CD14-positive monocyte (primary cell): ENCODE data around the gene EEA1. TPM values are rescaled to one million over a fixed set of nuclear protein-coding genes. Genes with fewer than 3 reads are reported as not detected.
A peak's percentile ranks its signal among the peaks of the same experiment; 100 is the strongest.

Experiments used
- DNase-seq, 3 donors: peaks; one replicate each; pipeline ENCODE4 v3.0.0-alpha.2; 2011 to 2022
- H2AFZ ChIP-seq: 2 replicates; pipeline ENCODE4 v1.6.0; 2012; ENCODE audit warnings: mild to moderate bottlenecking, low read depth, low read length, inconsistent platforms; ENCODE audit not compliant: insufficient read depth, poor library complexity, severe bottlenecking
- H3K27ac ChIP-seq, 2 donors: 1 replicate in 1 of 2; 2 replicates in 1 of 2; pipeline ENCODE4 v1.5.1; 2012 to 2013; ENCODE audit warnings: low read length in 2 of 2, control low read depth in 1 of 2, inconsistent platforms in 1 of 2, low read depth in 1 of 2, mild to moderate bottlenecking in 1 of 2
- H3K27me3 ChIP-seq, 2 donors: one replicate each; pipeline versions ENCODE4 v1.6.0 to v1.6.1; 2011 to 2013; ENCODE audit warnings: low read length in 2 of 2; ENCODE audit not compliant: control insufficient read depth in 2 of 2, insufficient read depth in 2 of 2
- H3K36me3 ChIP-seq, 2 donors: replicated peaks in 1 of 2; 1 replicate in 1 of 2; 2 replicates in 1 of 2; pipeline versions ENCODE4 v1.5.1 to v1.6.1; 2012 to 2013; ENCODE audit warnings: low read length in 2 of 2, control low read depth in 1 of 2, inconsistent platforms in 1 of 2, mild to moderate bottlenecking in 1 of 2; ENCODE audit not compliant: insufficient read depth in 2 of 2, control insufficient read depth in 1 of 2
- H3K4me1 ChIP-seq, 2 donors: 1 replicate in 1 of 2; 2 replicates in 1 of 2; pipeline versions ENCODE4 v1.5.1 to v1.6.1; 2012 to 2013; ENCODE audit warnings: low read length in 2 of 2, control low read depth in 1 of 2, inconsistent platforms in 1 of 2, mild to moderate bottlenecking in 1 of 2, moderate library complexity in 1 of 2; ENCODE audit not compliant: insufficient read depth in 2 of 2, control insufficient read depth in 1 of 2
- H3K4me2 ChIP-seq: replicated peaks from 2 replicates; pipeline ENCODE3; 2012; ENCODE audit warnings: low read length, moderate library complexity, mild to moderate bottlenecking; ENCODE audit not compliant: poor library complexity, severe bottlenecking; ENCODE audit errors: extremely low read depth
- H3K4me3 ChIP-seq, 3 experiments: fragments of 200-600 bp in 1 of 3; sonication (generic) in 1 of 3; replicated peaks in 1 of 3; 1 replicate in 2 of 3; 2 replicates in 1 of 3; pipeline ENCODE4 v1.5.1; 2011 to 2013; ENCODE audit warnings: low read length in 3 of 3, mild to moderate bottlenecking in 3 of 3, control low read depth in 2 of 3, low read depth in 2 of 3, inconsistent platforms in 1 of 3, moderate library complexity in 1 of 3
- H3K79me2 ChIP-seq: 2 replicates; pipeline ENCODE4 v1.6.0; 2012; ENCODE audit warnings: mild to moderate bottlenecking, control low read depth, inconsistent platforms, low read length, moderate library complexity; ENCODE audit not compliant: insufficient read depth
- H3K9ac ChIP-seq: 2 replicates; pipeline ENCODE4 v1.6.0; 2017; ENCODE audit warnings: low read length, mild to moderate bottlenecking; ENCODE audit not compliant: insufficient read depth, poor library complexity, severe bottlenecking
- H3K9me3 ChIP-seq, 2 donors: replicated peaks in 1 of 2; 1 replicate in 1 of 2; 2 replicates in 1 of 2; pipeline versions ENCODE4 v1.5.1 to v1.6.1; 2012 to 2013; ENCODE audit warnings: low read length in 2 of 2, control low read depth in 1 of 2; ENCODE audit not compliant: control insufficient read depth in 1 of 2, insufficient read depth in 1 of 2
- H4K20me1 ChIP-seq: 2 replicates; pipeline ENCODE4 v1.6.0; 2012; ENCODE audit warnings: mild to moderate bottlenecking, low read length, control low read depth, moderate library complexity; ENCODE audit not compliant: insufficient read depth
- H3K27ac Mint-ChIP-seq, 7 donors: one replicate each; pipeline ENCODE4 v1.8.0; 2020; ENCODE audit warnings: mild to moderate bottlenecking in 7 of 7, mixed read lengths in 7 of 7, moderate library complexity in 6 of 7, inconsistent platforms in 2 of 7
- H3K27me3 Mint-ChIP-seq, 3 donors: one replicate each; pipeline ENCODE4 v1.8.0; 2021 to 2022; ENCODE audit warnings: low read depth in 3 of 3, mild to moderate bottlenecking in 3 of 3, mixed read lengths in 3 of 3, moderate library complexity in 3 of 3, inconsistent platforms in 1 of 3
- H3K36me3 Mint-ChIP-seq, 2 donors: one replicate each; pipeline ENCODE4 v1.8.0; 2020; ENCODE audit warnings: mixed read lengths in 2 of 2, inconsistent platforms in 1 of 2, mild to moderate bottlenecking in 1 of 2
- H3K4me1 Mint-ChIP-seq: one replicate; pipeline ENCODE4 v1.8.0; 2020; ENCODE audit warnings: mild to moderate bottlenecking, mixed read lengths
- H3K4me3 Mint-ChIP-seq, 2 donors: one replicate each; pipeline ENCODE4 v1.8.0; 2020; ENCODE audit warnings: mild to moderate bottlenecking in 2 of 2, mixed read lengths in 2 of 2, moderate library complexity in 1 of 2
- H3K9me3 Mint-ChIP-seq, 7 donors: one replicate each; pipeline ENCODE4 v1.8.0; 2020 to 2022; ENCODE audit warnings: mixed read lengths in 7 of 7, mild to moderate bottlenecking in 6 of 7, moderate library complexity in 6 of 7, inconsistent platforms in 2 of 7
- CTCF ChIP-seq: fragments of 200-600 bp; IDR thresholded peaks from one replicate; pipeline ENCODE4 v1.8.0; 2022; ENCODE audit warnings: antibody characterized with exemption, mild to moderate bottlenecking
- WGBS: methylation state at CpG from one replicate; pipeline ENCODE4 v1.1.5; 2013; ENCODE audit warnings: missing lambda C conversion rate; ENCODE audit not compliant: insufficient coverage; 5-methylcytosine and 5-hydroxymethylcytosine counted together
- intact Hi-C, 2 donors: fragments of 100-400 bp; cut with micrococcal nuclease; formaldehyde crosslinking; loops; one replicate each; pipeline versions ENCODE4 v1.15.0 to v1.15.1; 2023
- polyA plus RNA-seq, 3 donors: library from polyadenylated mRNA; depleted of rRNA in 1 of 3; unstranded in 2 of 3; stranded (reverse) in 1 of 3; fragments of 300-500 nt in 2 of 3; fragments of >200 nt in 1 of 3; fragmentation: Illumina TruSeq in 2 of 3; gene quantifications; 1 replicate in 2 of 3; 2 replicates in 1 of 3; pipeline ENCODE4 v1.2.3, GENCODE V29; 2012 to 2021

Gene EEA1
- polyA plus RNA-seq, 3 donors = 3.0 to 10.7 (median 3.6) TPM

DNA sequence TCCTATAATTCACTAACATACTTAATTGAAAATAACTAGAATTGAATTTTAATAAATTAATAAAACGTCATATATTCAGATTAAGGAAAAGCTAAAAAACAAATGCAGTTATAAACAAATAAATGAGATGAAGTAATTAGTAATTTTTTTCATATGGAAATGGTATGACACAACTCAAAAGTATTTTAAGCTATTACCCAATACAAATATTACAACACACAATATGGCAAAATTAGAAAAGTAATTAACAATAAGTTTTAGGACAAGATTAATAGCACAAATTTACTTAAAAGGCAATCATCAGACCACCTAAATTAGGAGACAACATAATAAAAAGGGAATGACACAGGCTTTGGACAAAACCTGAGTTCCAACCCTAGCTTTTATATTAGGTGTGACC is 81.7 kb downstream of the EEA1 start:
- H3K4me1 Mint-ChIP-seq = peaks cover 2% of the 10 kb centered on the region
- TF ChIP-seq CTCF = no peak
- no peak overlapping the region for H3K4me3 Mint-ChIP-seq
- DNase-seq = no peak
- H3K9me3 Mint-ChIP-seq = no peaks in the 10 kb centered on the region
- Histone ChIP-seq H3K9ac (no peak overlapping the region), H4K20me1 (no peaks in the 10 kb centered on the region), H3K4me2 (no peak overlapping the region), H3K9me3 (no peaks in the 10 kb centered on the region), H3K27me3 (no peaks in the 10 kb centered on the region), H3K4me3 (no peak overlapping the region), H3K27ac (no peak overlapping the region), H2AFZ (no peak overlapping the region), H3K36me3 (peaks cover 24 to 33% of the 10 kb centered on the region in 2 donors), H3K79me2 (no peaks in the 10 kb centered on the region), H3K4me1 (peaks cover 0 to 4% of the 10 kb centered on the region in 2 donors)
- no peaks in the 10 kb centered on the region for H3K27me3 Mint-ChIP-seq
- WGBS = no CpG with 5 or more reads among the region's 1 CpG
- intact Hi-C loops = no loop called here
- peak overlapping the region in 1 of 7 donors; percentile 8 for H3K27ac Mint-ChIP-seq
- H3K36me3 Mint-ChIP-seq = peaks cover 27 to 31% of the 10 kb centered on the region in 2 donors

DNA sequence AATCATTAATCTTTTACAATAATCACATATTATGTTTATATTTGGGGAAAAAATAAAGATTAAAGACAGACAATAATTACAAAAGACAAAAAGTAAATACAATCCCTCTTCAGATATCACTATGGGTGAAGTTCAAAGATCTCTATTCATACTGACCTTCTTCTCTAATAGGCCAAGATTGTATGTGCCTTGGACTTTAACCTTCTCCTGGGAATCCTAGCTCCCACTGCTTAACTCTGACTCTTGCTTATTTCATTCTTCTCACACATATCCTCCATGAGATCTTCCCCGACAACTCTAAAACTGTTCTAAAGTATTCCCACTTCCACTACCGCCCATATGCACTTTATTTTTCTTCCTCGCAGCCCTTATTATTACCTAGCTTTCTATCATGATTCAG is 83.8 kb downstream of the EEA1 start:
- intact Hi-C loops = no loop called here
- no peak for TF ChIP-seq CTCF
- H3K9ac ChIP-seq = no peak overlapping the region
- no peak for DNase-seq
- H3K9me3 ChIP-seq = no peaks in the 10 kb centered on the region
- Mint-ChIP-seq H3K4me3 (no peak overlapping the region), H3K9me3 (peaks cover 0 to 2% (median 0%) of the 10 kb centered on the region in 7 donors), H3K27me3 (no peaks in the 10 kb centered on the region), H3K36me3 (peaks cover 27 to 34% of the 10 kb centered on the region in 2 donors), H3K27ac (no peak overlapping the region), H3K4me1 (peaks cover 2% of the 10 kb centered on the region)
- WGBS = 83% methylated on average over 1 of the region's 3 CpGs
- no peaks in the 10 kb centered on the region for H4K20me1 ChIP-seq
- no peak overlapping the region for H3K4me3 ChIP-seq
- H3K27me3 ChIP-seq = no peaks in the 10 kb centered on the region
- H3K79me2 ChIP-seq = no peaks in the 10 kb centered on the region
- no peak overlapping the region for H3K4me2 ChIP-seq
- H3K36me3 ChIP-seq = peaks cover 26 to 36% of the 10 kb centered on the region in 2 donors
- no peak overlapping the region for H3K27ac ChIP-seq
- H2AFZ ChIP-seq = no peak overlapping the region
- peaks cover 0 to 4% of the 10 kb centered on the region in 2 donors for H3K4me1 ChIP-seq
